GM19452 (cell line): ENCODE measurements around the gene PABPN1L.

Experiments used
- ATAC-seq: cut with Tn5 transposase; IDR thresholded peaks from one replicate; pipeline ENCODE4 v1.9.1; 2021; ENCODE audit not compliant: unreplicated experiment

Gene PABPN1L

DNA sequence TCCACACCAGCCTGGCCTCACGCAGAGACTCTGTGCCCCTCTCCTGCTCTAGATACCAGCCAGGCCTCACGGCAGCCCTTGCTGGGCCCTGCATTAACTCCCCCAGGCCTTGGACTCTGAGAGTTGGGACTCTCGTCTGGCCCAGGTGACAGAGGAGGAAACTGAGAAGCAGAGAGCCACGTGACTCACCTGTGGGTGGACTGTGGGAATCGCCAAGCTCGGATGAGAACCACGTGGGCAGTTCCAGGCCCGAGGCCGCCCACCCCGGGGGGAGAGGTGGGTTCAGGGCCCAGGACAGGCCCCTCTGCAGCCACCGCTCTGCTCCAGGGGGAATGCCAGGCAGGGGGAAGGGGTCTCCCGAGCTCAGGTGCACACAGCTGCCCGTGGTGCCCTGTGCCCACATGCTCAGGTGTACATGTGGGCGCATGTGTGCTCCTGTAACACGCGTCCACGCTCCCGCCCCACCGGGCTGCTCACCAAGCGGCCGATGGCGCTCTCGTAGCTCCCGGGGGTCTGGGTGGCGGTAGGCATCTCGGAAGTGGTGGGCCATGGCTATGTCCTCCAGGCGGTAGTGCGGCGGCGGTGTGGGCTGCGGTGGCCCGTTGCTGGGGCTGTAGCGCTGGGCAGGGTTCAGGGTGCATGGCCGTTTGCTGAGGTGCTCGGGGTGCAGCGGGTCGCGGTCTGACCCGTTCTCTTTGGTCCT is 18.3 kb upstream of the PABPN1L start:
- ATAC-seq = no peak

- ATAC-seq = no peak
Measured at GRCh38 chr16:88883946-88884345, 17.5 kb upstream of the PABPN1L start.

DNA sequence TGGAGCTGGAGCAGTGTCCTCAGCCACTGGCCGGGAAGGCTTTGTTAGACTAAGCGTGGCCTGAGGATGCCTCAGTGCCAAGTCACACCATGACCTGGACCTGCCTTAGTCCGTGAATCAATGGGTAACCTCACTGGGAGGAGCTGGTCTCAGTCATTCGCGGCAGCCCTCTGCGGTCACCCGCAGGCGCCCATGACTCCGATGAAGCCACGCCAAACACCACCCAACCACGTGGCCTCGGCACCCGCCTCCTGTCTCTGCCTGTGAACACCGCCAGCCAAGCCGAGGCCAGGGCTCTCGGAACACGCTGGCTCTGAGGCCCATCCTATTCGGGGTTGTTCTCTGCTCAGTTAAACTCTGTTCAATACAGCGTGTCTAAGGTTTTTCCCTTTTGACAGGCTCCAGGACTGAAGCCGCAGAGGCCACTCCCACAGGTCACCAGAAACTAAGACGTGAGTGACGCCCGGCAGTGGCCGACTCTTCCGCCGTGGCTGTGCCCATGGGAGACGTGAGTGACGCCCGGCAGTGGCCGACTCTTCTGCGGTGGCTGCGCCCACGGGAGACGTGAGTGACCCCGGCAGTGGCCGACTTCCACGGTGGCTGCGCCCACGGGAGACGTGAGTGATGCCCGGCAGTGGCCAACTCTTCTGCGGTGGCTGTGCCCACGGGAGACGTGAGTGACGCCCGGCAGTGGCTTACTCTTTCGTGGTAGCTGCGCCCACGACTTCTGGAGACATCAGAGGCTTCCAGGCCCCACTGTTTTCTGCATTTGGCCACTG is 16.8 kb upstream of the PABPN1L start:
- no peak for ATAC-seq

DNA sequence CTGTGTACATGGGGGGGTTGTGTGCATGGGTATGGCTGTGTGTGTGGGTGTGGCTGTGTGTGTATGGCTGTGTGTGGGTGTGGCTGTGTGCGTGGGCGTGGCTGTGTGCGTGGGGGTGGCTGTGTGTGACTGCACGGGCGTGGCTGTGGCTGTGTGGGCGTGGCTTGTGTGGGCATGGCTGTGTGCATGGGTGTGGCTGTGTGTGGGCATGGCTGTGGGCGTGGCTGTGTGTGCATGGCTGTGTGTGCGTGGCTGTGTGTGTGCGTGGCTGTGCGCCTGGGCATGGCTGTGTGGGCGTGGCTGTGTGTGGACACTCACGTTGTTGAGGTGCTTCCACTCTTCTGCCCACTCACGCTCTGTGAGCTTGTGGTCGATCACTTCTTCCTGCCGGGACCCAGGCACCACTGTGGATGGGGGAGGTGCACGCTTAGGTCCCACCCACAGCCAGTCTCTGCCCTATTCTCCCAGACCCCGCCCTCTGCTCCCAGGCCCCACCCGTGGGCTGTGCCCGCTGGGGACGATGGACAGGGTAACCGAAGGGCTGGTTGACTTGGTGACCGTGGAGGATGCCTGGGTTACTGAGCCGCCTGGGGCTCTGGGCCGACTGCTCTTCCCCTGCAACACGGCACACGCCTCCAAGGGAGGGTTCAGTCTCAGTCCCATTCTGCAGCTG is 16.0 kb upstream of the PABPN1L start:
- no peak for ATAC-seq

DNA sequence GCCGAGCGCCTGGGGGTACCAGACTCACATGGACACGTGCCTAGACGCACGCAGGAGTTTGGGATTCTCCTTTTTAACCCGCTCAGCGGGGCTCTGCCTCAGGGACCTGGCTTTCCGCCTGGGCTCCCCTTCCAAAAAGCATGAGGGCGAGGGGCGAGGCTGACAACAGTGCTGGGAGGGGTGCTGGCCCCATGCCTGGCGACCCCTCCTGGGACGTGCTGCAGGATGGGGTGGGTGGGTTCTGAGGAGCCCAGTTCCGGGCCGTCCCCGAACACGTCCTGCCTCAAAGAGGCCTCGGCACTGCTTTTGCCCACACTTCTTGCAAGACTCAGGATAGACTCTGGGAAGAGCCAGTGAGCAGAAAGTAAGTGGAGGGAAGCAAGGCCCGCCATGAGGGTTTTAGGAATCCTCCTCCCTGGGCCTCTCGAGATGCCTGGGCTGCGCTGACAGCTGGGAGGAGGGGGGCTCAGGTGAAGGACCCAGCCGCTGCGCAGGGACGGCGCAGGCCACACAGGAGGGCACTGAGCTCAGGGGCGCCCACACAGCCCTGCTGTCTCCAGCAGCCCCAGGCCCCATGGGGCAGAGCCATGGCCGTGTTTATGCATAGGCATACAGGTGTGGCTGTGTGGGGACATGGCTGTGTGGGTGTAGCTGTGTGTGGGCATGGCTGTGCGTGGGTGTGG is 15.4 kb upstream of the PABPN1L start:
- ATAC-seq = no peak

DNA sequence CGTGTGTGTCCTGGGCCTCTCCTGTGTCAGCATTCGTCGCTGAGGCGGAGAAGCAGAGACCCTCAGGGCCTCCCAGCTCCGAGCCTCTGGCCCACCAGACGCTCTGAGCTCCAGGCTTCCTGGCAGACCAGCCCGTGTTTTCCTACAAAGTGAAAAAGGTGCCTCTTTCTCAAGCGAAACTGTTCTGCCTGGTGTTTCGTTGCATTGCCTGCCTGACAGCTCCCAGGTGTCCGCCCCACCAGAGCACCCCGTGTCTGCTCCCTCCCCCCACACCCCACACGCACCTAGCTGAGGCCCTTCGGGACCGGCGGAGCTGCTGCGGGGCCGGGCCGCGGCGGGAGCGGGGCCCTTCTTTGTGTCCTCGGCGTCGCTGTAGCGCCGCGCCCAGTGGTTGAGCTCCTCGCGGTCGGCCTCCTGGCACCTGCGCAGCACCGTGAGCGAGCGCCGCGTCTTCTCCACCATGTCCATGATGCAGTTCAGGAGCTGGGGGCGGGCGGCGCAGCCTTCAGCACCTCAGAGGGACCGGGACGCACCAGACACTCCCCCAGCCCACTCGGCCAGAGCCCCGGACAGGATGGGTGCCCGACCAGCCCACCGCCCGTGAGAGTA is 14.7 kb upstream of the PABPN1L start:
- ATAC-seq = no peak

DNA sequence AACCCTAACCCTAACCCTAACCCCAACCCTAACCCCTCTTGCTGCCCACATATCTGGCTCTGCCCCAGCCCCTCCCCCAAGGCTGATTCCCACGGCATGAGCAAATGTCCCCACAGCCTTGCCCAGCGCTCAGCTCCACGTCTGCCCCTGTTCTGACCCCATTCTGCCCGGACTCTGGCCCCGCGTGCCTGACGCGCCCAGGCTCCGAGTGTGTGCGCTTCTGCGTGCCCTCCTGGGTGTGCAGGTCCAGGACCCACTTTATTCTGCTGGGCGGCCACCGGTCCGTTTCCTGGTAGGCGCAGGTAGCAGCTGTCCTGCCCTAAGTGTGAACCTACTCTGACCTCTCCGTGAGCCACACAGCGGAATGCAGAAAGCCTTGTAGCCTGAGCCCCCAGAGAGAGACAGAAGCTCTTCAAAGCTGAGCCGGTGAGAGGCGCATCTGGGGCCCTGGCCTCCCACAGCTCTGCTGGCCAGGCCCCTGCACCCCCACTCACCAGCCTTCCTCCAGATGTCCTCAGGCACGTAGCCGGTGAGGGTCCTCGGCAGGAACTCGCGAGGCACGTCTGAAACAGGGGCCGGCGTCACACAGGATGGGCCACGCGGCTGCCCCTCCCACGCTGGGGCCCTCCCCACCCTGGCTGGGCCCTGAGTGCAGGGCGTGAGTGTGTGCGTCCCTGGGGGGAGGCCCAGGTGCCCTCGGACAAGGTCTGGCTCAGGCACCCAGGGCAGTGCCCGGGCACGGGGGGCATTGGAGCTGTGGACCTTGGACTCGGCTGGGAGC is 14.0 kb upstream of the PABPN1L start:
- ATAC-seq = no peak

- ATAC-seq = no peak
Measured at GRCh38 chr16:88879788-88880055, 13.3 kb upstream of the PABPN1L start.

DNA sequence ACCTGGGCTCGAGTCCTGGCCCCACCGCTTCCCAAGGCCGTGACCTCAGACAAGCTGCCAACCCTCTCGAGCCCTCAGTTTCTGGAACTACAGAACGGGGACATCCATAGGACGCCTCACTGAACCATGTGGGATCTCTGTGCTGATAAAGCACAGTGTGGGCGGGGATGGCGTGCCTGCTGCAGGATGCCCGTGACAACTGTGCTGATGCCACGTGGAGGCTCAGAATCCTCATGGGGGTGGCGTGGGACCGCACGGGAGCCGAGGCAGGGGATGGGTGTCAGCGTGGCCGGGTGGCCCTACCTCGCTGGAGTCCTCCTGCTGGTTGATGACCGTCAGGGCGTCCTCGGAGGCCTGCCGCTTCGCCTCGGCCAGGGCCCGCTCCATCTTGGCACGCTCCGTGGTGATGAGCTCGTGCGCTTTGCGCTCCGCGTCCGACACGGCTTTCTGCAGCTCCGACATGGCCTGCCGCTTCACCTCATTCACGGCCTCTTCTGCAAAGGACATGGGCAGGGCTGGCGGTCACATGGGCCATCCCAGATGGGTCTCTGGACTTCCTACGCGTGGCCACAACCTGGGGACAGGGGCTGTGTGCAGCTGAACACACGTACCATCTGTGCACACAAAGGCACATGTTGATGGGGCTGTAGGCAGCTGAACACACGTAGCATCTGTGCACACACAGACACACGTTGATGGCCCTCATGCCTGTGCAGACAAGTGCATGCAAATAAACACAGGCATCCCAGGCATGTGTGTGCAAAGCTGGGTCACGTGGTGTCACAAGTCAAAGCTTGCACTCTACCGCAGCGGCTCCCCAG is 12.7 kb upstream of the PABPN1L start:
- ATAC-seq = no peak

DNA sequence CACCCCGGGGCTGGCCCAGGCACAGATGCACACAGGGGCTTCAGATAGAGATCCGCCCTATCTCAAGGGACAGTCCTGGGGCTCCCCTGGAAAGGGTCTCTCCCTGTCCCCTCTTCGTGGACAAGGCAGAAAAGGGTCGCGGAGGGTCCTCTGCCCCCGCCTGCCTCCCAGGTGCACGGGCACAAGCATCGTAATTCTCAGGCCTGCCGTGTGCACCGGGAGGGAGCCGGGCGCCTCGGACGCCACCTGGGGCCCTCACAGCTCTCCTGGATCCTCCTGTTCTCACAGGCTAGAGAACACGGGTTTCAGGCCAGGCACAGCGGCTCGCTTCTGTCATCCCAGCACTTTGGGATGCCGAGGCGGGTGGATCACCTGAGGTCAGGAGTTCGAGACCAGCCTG is 11.9 kb upstream of the PABPN1L start:
- ATAC-seq = no peak

GRCh38 chr16:88877564-88878289 is 11.3 kb upstream of the PABPN1L start:
- ATAC-seq = no peak

DNA sequence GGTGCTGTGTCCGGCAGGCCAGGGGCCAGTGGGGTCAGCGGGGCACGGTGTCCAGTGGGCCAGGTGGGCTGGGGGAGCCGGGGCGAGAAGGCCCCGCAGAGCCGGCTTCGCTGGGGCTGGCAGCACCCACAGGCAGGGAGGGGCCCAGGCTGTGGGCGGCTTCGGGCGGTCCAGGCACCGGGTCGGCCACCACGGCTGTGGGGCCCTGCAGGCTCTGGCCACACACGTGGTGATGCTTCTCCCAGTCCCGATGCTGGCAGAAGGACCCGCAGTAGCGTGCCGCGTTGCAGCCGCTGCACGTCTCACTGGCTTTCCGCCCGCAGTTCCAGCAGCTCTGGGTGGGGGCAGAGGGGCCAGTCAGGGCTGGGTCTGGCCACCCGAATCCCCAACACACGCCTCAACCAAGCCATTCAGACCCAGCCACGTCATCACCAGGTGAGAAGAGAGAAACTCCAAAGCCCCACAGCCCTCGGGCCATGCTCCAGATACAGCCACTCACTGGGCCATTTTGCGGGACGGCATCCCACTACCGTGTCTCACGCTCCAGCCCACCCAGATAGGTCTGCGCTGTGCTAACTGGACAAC is 10.6 kb upstream of the PABPN1L start:
- ATAC-seq = no peak

DNA sequence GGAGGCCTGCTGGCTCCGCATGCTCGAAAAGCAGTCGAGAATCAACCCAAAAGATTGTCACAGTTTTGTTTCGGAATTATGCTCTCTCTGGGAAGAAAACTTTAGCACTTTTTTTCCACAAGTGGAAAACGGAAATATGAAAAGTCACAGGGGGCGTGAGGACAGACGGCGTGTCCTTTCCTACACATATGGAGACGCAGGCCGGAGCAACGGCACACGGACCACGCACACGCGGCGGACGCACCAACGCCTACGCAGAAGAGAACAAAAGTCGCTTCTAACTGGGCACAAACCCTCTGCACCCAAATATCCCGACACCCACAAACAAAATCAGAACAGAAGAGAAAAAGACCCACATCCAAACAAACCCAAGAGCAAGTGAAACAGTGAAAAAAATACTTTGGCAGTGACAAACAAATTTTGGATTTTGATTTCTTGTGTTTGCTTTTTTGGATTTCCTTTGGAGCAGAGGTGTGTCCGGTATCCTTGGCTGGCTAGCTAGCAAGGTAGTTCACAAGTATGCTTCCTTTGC is 9.3 kb upstream of the PABPN1L start:
- no peak for ATAC-seq

- no peak for ATAC-seq
Measured at GRCh38 chr16:88874938-88875599, 8.6 kb upstream of the PABPN1L start.

- no peak for ATAC-seq
Measured at GRCh38 chr16:88872650-88873331, 6.3 kb upstream of the PABPN1L start.

DNA sequence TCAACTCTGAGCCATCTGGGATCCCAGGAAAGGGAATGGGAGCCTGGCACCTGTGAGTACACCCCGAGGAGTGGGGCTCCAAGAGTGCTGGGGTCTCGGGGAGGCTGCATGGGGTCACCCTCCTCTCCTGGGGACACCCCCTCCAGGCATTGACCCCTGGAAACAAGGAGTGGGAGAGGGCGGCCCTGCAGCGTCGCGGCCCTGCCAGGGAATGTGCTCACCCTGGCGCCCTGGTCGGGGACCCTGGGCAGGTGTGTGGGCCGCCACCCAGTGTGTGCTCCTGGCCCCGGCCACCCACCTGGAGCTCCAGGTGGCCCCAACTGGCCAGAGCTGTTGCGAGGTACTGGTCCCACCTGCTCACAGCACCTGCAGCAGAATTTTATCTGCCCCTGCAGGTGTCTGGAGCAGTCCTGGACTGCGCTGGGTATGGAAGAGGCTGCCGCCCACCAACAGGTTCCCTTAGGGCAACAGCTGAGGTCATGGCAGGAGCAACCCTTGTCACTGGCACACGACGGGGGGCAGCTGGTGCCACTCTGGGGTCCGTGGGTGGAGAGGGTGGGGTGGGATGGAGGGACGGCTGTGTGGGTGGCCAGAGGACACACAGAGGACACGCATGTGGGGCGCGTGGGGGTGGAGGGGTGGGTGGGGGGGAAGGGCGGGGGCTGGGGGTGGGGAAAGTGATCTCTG is 5.4 kb upstream of the PABPN1L start:
- no peak for ATAC-seq

DNA sequence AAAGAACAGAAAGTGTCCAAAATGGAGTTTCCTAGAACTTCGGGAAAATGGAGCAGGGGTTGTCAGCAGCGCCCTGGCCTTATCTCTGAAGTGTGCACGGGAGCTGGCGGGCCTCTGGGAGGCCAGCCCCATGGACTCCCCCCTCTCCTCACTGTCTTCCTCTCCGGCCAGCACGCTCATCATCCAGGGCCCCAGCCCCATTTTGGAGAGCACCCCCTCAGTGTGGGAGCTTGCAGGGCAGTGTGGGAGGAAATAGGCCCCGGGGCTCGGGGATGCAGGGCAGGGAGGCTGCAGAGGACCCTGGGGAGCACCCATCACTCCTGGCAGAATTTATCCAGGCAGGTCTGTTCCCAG is 4.9 kb upstream of the PABPN1L start:
- ATAC-seq = no peak
